Endometrial microvascular endothelial cells (primary cell): ENCODE results near the gene SMIM28. TPM values are rescaled to one million over a fixed set of nuclear protein-coding genes. Genes with fewer than 3 reads are reported as not detected.
"Not testable (repeated sequence)": the region's sequence is repeated elsewhere in the genome, so short reads cannot be mapped to it uniquely, and the experiment has no call there.

Source experiments
- in situ Hi-C: cut with HindIII; loops from 2 replicates; pipeline ENCODE4 v1.10.0; 2017; ENCODE audit warnings: low sequenced_read_pairs, low pct_unique_long_range_greater_than_20kb; ENCODE audit errors: inconsistent ontology term
- total RNA-seq: library from RNA; depleted of rRNA; stranded (reverse); fragments of >200 nt; gene quantifications from one replicate; pipeline ENCODE4 v1.2.3, GENCODE V29; 2015; ENCODE audit errors: inconsistent ontology term

Gene SMIM28
- total RNA-seq = not detected

DNA sequence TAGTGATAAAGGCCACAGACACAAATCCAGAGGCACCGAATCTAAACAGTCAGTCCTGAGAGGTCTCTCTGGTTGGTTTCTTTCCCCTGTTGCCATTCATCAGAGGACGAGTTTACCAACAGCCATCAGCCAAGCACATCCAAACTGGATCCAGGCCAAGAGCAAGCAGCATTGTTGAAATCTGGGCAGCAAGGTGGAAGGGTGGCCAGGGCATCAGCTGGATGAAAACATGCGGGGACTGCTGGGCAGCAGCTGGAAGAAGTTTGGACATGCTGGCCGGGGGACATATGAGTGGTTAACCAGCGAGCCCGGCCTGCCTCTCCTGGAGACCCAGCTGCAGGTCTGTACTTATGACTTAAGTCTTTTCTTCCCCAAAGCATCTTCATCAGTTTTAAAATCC is at the start of gene SMIM28:
Gene SMIM28, plus strand, starts transcription at position 62 of the 400 bp plus-strand sequence. Its CDS starts 168 bp downstream, at position 230.
- in situ Hi-C loops = no loop called here

DNA sequence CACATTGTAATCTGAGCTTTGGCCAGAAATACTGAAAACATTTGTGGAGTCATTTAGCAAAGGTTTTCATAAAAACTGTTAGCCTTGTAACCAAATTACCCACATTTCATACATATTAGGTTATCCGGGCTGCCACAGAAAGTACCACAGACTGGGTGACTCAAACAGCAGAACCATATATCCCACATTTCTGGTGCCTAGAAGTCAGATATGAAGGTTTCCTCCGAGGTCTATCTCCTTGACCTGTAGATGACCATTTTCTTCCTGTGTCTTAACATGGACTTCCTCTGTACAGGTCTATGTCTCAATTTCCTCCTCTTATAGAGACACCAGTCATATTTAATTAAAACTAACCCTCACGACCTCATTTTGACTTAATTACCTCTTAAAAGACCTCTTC is 49.5 kb upstream of the SMIM28 start:
- in situ Hi-C loops = no loop called here

GRCh38 chr6:138330763-138331162 is 46.9 kb upstream of the SMIM28 start:
- in situ Hi-C loops = no loop called here

DNA sequence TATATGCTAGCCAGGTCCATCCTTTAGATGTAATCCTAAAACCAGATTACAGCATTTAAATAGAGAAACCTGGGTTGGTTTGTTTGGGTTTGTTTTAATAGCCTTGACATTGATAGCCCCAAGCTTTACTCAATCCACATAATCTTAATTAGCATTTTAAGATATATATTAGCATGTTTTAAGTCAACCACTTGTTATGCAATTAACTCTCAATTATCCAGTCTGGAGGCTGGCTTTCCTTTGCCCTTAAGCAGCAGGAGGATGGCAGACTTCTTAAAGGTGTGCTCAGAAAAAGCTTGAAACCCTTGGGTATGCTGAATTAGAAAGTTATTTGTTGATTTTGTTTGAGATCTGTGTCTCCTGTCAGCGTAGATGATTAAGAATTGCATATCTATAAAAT is 46.3 kb upstream of the SMIM28 start:
- in situ Hi-C loops = no loop called here

DNA sequence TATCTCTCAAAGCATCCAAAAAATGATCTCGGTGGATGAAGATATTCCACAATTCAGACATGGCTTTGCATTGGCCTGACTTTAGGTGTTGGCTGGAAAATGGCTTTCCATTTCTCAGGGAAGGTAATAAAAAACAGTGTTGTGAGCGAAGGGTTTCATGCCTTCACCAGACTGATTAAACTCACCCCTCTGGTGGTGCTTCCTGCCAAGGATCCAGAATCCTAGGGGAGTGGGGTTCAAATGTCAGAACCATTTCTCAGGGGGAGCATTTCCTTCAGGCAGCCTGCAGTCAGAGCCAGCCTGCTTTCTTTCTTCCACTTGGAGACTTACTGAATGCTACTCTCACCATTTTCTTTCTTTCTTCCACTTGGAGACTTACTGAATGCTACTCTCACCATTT is 45.7 kb upstream of the SMIM28 start:
- in situ Hi-C loops = no loop called here

DNA sequence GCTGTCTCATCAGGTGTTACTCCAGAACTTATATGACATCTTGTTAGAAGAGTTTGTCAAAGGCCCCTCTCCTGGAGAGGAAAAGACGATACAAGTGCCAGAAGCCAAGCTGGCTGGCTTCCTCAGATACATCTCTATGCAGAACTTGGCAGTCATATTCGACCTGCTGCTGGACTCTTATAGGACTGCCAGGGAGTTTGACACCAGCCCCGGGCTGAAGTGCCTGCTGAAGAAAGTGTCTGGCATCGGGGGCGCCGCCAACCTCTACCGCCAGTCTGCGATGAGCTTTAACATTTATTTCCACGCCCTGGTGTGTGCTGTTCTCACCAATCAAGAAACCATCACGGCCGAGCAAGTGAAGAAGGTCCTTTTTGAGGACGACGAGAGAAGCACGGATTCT is 43.7 kb upstream of the SMIM28 start:
- in situ Hi-C loops = no loop called here

GRCh38 chr6:138334963-138335362 is 42.7 kb upstream of the SMIM28 start:
- in situ Hi-C loops = no loop called here

GRCh38 chr6:138336221-138336620 is 41.5 kb upstream of the SMIM28 start:
- in situ Hi-C loops = no loop called here

GRCh38 chr6:138337076-138337475 is 40.6 kb upstream of the SMIM28 start:
- in situ Hi-C loops = no loop called here

- in situ Hi-C loops = no loop called here
These were observed 38.7 kb upstream of the SMIM28 start for GRCh38 chr6:138339024-138339423.

GRCh38 chr6:138341176-138341575 is 36.5 kb upstream of the SMIM28 start:
- in situ Hi-C loops = no loop called here

DNA sequence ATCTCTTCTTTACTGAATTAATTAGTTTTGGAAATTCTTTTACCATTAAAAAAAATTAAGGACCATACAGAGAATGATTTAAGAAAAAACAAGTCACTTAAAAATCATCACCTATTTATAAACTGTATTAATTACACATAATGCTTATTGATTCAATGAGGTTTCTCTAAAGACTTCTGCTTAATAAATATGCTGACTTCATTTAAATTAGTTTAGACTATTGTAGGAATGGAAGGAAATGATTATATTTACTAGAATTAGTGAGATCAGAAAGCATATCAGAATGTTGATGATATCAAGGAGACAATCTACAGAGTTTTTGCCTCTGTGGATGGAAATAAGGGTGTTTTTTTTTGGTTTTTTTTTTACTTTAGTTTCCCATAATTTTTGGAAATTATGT is 34.6 kb upstream of the SMIM28 start:
- in situ Hi-C loops = no loop called here

DNA sequence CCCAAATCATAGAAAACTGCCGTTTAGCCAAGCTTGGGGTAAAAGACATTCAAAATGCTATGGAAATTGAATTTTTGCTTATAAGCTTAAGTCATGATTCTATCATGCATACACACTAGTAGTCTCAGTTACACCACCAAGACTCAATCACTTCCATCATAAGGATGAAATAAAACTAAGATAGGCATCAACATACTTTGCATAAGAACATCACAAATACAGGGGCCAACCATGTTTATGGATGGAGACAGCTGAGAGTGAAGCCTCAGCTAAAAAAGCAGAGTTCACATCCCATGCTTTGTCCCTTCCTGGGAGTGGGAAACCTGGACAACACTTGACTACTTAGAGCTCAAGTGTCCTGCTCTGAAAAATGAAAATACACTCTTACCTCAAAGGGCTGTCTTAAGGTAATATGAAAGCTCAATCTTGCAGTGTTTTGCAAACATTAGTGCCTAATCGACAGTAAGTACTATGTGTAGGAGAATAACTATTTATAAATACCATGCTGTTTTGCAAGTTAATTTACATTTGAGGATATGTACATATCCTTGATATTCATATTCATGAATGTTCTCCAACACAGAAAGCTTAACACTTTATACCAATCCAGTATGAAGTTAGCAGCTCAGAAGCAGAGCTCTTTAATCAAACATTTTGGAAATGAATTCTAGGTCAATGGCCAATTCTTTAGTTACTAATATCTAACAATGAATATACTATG is 32.0 kb upstream of the SMIM28 start:
- in situ Hi-C loops = no loop called here

GRCh38 chr6:138346302-138347195 is 31.2 kb upstream of the SMIM28 start:
- in situ Hi-C loops = no loop called here

GRCh38 chr6:138347864-138348263 is 29.8 kb upstream of the SMIM28 start:
- in situ Hi-C loops = no loop called here

- in situ Hi-C loops = no loop called here
These were observed 27.8 kb upstream of the SMIM28 start for GRCh38 chr6:138349891-138350290.

DNA sequence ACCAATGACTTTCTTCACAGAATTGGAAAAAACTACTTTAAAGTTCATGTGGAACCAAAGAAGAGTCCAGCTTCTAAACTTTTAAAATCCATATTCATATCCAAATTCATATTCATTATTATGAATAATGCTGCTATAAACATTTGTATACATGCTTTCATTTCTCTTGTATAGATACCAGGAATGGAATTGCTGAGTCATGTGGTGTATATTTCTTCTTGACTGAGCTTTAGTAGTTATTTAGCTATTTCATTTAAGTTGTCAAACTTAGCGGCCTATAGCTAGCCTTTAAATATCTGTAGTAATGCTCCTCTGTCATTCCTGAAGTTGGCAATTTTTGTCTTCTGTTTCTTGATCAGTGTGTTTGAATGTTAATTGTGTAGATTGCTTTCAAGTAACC is 19.8 kb upstream of the SMIM28 start:
- in situ Hi-C loops = no loop called here

GRCh38 chr6:138368684-138369083 is 9.0 kb upstream of the SMIM28 start:
- in situ Hi-C loops = not testable (repeated sequence)

DNA sequence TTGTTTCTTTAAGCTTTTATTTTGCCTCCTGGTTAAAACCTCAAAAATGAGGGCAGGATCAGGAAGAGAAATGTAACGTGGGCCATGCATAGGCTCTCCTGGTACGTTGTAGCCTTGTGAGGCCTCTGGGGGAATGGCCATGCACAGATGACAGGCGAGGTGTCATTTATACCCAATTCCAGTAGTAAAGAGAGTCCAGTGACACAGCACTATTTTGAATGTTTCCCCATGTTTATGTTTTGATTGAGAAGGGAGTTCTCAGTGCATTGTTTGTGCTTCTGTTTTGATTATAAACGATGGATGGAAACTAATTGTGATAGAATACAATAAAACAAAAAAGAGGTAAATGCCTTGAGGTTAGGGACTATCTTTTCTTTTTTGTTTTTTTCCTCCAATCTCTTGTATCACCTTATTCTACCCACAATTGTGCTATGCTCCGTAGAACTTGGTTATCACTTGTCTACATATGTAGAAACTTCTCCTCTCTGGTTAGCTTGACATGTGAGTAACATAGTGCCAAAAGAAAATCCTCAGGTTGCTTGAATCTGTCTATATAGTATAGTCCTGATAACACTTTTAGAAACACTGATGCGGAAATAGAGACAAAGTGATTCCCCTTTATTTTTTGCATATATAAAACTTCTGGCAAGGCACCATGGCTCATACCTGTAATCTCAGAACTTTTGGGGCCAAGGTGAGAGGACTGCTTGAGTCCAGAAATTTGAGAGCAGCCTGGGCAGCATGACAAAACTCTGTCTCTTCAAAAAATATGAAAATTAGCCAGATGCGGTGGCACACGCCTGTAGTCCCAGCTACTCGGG is 6.9 kb upstream of the SMIM28 start:
- in situ Hi-C loops = no loop called here

DNA sequence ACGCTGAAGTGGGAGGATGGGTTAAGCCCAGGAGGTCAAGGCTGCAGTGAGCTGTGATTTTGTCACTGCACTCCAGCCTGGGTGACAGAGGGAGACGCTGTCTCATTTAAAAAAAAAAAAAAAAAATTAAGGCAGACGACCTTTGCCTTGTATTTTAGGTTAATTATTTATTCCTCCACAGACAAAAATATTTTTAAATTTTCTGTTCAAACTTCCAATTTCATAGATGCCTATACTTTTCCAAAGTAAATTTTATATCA is 6.3 kb upstream of the SMIM28 start:
- in situ Hi-C loops = no loop called here
